Left lung (tissue), 10 donors: Measurements from ENCODE around the gene VEZT. TPM values are rescaled to one million over a fixed set of nuclear protein-coding genes. Genes with fewer than 3 reads are reported as not detected.

Experiments
- ATAC-seq: fragments of 200-7000 bp; cut with Tn5 transposase; one replicate; pipeline ENCODE4 v1.9.1; 2020; ENCODE audit warnings: moderate library complexity
- DNase-seq, 4 donors: peaks; one replicate each; pipeline ENCODE4 v3.0.0-alpha.2; 2013 to 2020
- H3K27ac ChIP-seq, 2 donors: fragments of 200-600 bp; sonication (generic) in 1 of 2; one replicate each; pipeline versions ENCODE4 v1.5.0 to v1.8.0; 2020 to 2021
- H3K27me3 ChIP-seq, 2 donors: fragments of 200-600 bp; sonication (generic) in 1 of 2; one replicate each; pipeline versions ENCODE4 v1.5.0 to v1.8.0; 2020 to 2021
- H3K36me3 ChIP-seq, 2 donors: fragments of 200-600 bp; sonication (generic) in 1 of 2; one replicate each; pipeline versions ENCODE4 v1.5.0 to v1.8.0; 2020 to 2021
- H3K4me1 ChIP-seq, 2 donors: fragments of 200-600 bp; one replicate each; pipeline ENCODE4 v1.8.0; 2021
- H3K4me3 ChIP-seq, 2 donors: fragments of 200-600 bp; sonication (generic) in 1 of 2; one replicate each; pipeline versions ENCODE4 v1.5.0 to v1.8.0; 2020 to 2021; ENCODE audit warnings: mild to moderate bottlenecking in 1 of 2
- H3K9me3 ChIP-seq, 2 donors: fragments of 200-600 bp; sonication (generic) in 1 of 2; one replicate each; pipeline versions ENCODE4 v1.5.0 to v1.8.0; 2020 to 2021
- CTCF ChIP-seq, 2 donors: fragments of 200-600 bp; sonication (generic) in 1 of 2; IDR thresholded peaks; one replicate each; pipeline versions ENCODE4 v1.5.0 to v1.8.0; 2021; ENCODE audit warnings: antibody characterized with exemption in 2 of 2
- intact Hi-C, 2 donors: fragments of 100-400 bp; cut with DNase I; formaldehyde crosslinking; loops; one replicate each; pipeline versions ENCODE4 v1.11.2 to v1.14.2; 2022
- polyA plus RNA-seq, 6 donors: library from polyadenylated mRNA; unstranded; fragments of 120-200 nt; gene quantifications; one replicate each; pipeline ENCODE4 v1.2.1, GENCODE V29; 2013; ENCODE audit not compliant: insufficient read length in 6 of 6
- total RNA-seq, 2 donors: library from RNA; stranded (reverse); fragmentation: NEBNext Ultra II Directional; extraction: Animal tissue kit (Norgen Biotek cat#: 25700); gene quantifications; one replicate each; pipeline ENCODE4 v1.2.1, GENCODE V29; 2021
- donor health status: DM: no; HTN: yes; CAD: no.
- donor health status: DM: no; HTN: no; CAD: no.

The VEZT gene
- total and polyA plus RNA-seq, 8 donors, result 69.4 to 108 (median 87.1) TPM

- Histone ChIP-seq H3K27me3 (no peaks in the 10 kb centered on the region), H3K36me3 (peaks cover 0 to 11% of the 10 kb centered on the region in 2 donors), H3K4me1 (no peaks in the 10 kb centered on the region), H3K9me3 (no peaks in the 10 kb centered on the region), H3K4me3 (no peak overlapping the region), H3K27ac (no peak overlapping the region)
- no peak for TF ChIP-seq CTCF (IDR thresholded peaks at IDR 0.05)
- DNase-seq, result no peak
- intact Hi-C loops, result no loop called here
- ATAC-seq, result no peak
Observed at GRCh38 chr12:95241761-95242506, 24.3 kb downstream of the VEZT start.

DNA sequence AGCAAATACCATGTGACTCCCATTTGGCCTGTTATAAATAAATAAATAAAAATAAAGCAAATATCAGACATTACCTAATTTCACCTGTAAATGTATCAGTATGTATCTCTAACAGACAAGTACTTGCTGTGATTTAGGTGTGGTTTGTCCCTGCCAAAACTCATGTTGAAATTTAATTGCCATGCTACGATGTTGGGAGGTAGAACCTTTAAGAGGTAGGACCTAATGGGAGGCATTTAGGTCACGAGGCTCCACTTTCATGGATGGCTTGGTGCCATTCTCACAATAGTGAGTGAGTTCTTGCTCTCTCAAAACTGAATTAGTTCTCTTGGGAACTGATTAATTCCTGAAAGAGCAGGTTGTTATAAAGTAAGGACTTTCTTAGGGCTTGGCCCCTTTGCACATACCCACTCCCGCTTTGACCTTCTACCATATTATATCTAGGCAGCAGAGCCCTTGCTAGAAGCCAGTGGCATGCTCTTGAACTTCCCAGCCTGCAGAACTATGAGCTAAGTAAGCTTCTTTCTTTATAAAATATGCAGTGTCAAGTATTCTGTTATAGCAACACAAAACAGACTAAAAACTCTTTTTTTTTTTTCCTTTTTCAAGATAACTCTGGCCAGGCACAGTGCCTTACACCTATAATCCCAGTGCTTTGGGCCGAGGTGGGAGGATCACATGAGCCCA is 26.0 kb downstream of the VEZT start:
- TF ChIP-seq CTCF (IDR thresholded peaks at IDR 0.05), result no peak
- Histone ChIP-seq H3K27me3 (no peaks in the 10 kb centered on the region), H3K9me3 (no peaks in the 10 kb centered on the region), H3K4me1 (no peaks in the 10 kb centered on the region), H3K36me3 (peaks cover 0 to 11% of the 10 kb centered on the region in 2 donors), H3K27ac (no peak overlapping the region), H3K4me3 (no peak overlapping the region)
- no peak for DNase-seq
- no peak for ATAC-seq
- intact Hi-C loops, result no loop called here

- Histone ChIP-seq H3K4me3 (no peak overlapping the region), H3K27me3 (no peaks in the 10 kb centered on the region), H3K36me3 (peaks cover 0 to 11% of the 10 kb centered on the region in 2 donors), H3K27ac (no peak overlapping the region), H3K9me3 (no peaks in the 10 kb centered on the region), H3K4me1 (peaks cover 0 to 4% of the 10 kb centered on the region in 2 donors)
- TF ChIP-seq CTCF (IDR thresholded peaks at IDR 0.05), result no peak
- no peak for ATAC-seq
- intact Hi-C loops, result no loop called here
- DNase-seq, result no peak
Observed at GRCh38 chr12:95244350-95244749, 26.7 kb downstream of the VEZT start.

DNA sequence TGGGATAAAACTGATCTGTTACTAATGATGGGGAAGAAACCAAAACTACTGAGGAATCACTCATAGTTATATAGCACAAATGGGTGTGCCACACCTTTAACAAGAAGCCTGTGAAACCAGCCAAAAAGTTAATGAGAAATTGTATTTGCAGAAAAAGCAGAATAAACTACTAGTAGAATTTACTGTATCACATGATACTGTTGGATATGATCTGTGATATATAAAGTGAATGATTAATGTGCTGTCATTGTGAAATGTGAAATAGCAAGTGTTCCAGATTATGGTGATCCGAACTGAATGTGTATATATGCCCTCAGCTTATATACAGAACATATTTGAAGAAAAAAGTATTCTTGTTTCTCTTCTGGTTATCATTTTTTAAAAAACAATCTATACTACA is 30.5 kb downstream of the VEZT start:
- DNase-seq, result no peak
- TF ChIP-seq CTCF (IDR thresholded peaks at IDR 0.05), result no peak
- H3K27ac ChIP-seq, result no peak overlapping the region
- no peaks in the 10 kb centered on the region for H3K27me3 ChIP-seq
- ATAC-seq, result no peak
- H3K4me1 ChIP-seq, result peaks cover 0 to 7% of the 10 kb centered on the region in 2 donors
- H3K4me3 ChIP-seq, result no peak overlapping the region
- intact Hi-C loops, result no loop called here
- peaks cover 0 to 20% of the 10 kb centered on the region in 2 donors for H3K36me3 ChIP-seq
- H3K9me3 ChIP-seq, result no peaks in the 10 kb centered on the region

DNA sequence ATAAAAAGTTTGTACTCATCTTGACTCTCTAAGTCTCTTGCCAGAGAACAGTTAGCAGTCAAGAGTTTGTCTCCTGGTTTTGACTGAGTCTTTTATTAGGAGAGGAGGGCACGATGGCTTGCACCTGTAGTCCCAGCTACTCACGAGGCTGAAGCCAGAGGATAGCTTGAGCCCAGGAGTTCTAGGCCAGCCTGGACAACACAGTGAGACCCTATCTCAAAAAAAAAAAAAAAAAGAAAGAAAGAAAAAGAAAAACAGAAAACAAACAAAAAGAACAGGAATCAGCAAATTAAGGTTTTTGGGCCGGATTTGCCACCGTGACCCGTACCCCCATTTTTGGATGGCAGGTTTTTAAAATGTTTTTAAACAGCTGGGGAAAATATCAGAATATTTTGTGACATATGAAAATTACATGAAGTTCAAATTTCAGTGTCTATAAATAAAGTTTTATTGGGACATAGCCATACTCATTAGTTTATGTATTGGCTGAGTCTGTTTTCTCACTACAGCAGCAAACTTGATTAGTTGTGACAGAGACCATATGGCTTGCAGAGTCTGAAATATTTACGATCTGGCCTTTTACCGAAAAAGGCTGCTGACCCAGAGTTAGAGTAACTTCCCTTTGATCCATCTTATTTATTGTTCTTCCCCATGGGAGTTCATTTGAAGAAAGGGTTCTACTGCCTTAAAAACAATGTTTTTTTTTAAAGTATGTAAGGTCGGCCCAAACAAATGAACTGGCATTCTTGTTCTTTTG is 31.2 kb downstream of the VEZT start:
- intact Hi-C loops, result no loop called here
- no peak for TF ChIP-seq CTCF (IDR thresholded peaks at IDR 0.05)
- peaks cover 0 to 22% of the 10 kb centered on the region in 2 donors for H3K36me3 ChIP-seq
- H3K4me1 ChIP-seq, result peaks cover 0 to 7% of the 10 kb centered on the region in 2 donors
- H3K27ac ChIP-seq, result no peak overlapping the region
- no peak for DNase-seq
- no peak overlapping the region for H3K4me3 ChIP-seq
- no peaks in the 10 kb centered on the region for H3K9me3 ChIP-seq
- H3K27me3 ChIP-seq, result no peaks in the 10 kb centered on the region
- ATAC-seq, result no peak
